ENCODE data around the gene CDH4. TPM values are rescaled to one million over a fixed set of nuclear protein-coding genes. Genes with fewer than 3 reads are reported as not detected.
A peak's percentile ranks its signal among the peaks of the same experiment; 100 is the strongest.

CDH4 gene
- total and polyA plus RNA-seq, 2 donors (not counting 3 experiments of a cell fraction or from before 2014, with no cell fraction given): 0.17 to 0.51 TPM

DNA sequence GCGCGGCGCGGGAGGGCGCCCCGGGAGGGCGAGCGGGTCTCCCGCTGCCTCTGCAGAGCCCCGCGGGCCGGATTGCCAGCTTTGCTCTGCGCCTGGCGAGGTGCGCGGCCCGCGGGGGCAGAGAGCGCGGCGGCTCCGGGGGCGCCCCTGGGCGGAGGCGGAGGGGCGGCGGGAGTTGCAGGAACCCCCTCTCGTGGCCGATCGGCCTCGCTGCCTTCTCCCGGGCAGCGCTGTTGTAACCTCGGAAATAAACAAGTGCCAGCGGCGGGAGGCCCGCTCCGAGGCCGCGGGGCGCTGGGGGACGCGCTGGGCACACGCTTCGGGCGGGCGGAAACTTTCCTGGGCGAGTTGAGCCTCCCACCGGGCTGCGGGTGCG is 1.2 kb downstream of the CDH4 start:
- Histone ChIP-seq H3K27ac (ENCODE audit: insufficient read depth, low read depth, low read length) (no peak overlapping the region), H3K4me3 (replicated peaks in 1 of 3; ENCODE audit: insufficient read depth in 1 of 3, low read depth in 1 of 3, low read length in 3 of 3) (no peak overlapping the region)

More for the DNA sequence above, 1.2 kb downstream of the CDH4 start:
- BruUV-seq (replicated peaks): no TSS peak
- intact Hi-C loops (cut with micrococcal nuclease) (no loop called here), dilution Hi-C loops (cut with MboI; ENCODE audit: extremely low pct_ligation_motif_present, low sequenced_read_pairs) (no loop called here)
- Histone ChIP-seq H4K20me1 (replicated peaks; ENCODE audit: control insufficient read depth, extremely low read depth, insufficient read depth, low read length) (no peaks in the 10 kb centered on the region), H3K36me3 (ENCODE audit: control insufficient read depth in 2 of 2, extremely low read depth in 1 of 2, insufficient read depth in 2 of 2, low read length in 2 of 2) (no peaks in the 10 kb centered on the region), H3K79me2 (ENCODE audit: control insufficient read depth, insufficient read depth, low read length) (no peaks in the 10 kb centered on the region), H3K9me3 (replicated peaks; ENCODE audit: control insufficient read depth, insufficient read depth, low read length) (no peaks in the 10 kb centered on the region), H3K9me1 (replicated peaks; ENCODE audit: control insufficient read depth, extremely low read depth, insufficient read depth, low read length) (no peaks in the 10 kb centered on the region), H3K27me3 (ENCODE audit: control insufficient read depth in 2 of 2, insufficient read depth in 2 of 2, low read length in 2 of 2) (peaks cover 22 to 35% of the 10 kb centered on the region in 2 experiments), H3K4me2 (ENCODE audit: insufficient read depth, low read length) (no peak overlapping the region), H2AFZ (ENCODE audit: low read depth, low read length) (no peak overlapping the region), H3K9ac (replicated peaks; ENCODE audit: extremely low read depth, insufficient read depth, low read length) (no peak overlapping the region), H3K4me1 (ENCODE audit: control insufficient read depth, extremely low read depth, insufficient read depth, low read length) (no peaks in the 10 kb centered on the region)
- DNase-seq (ENCODE audit: low read depth, low spot score) (no peak), FAIRE-seq (no peak)
- POLR2A ChIA-PET: no interaction called here
- CTCF ChIA-PET: interaction anchor here (1.6 kb wide), 1 partner anchor 67 kb away, joined by 5 read pairs; no protein-coding TSS in a partner anchor
- no peak for TF ChIP-seq POLR2AphosphoS5 (IDR thresholded peaks at IDR 0.05; ENCODE audit: insufficient read depth, low read depth, low read length)
- peak; percentile 32 for TF ChIP-seq EZH2 (IDR thresholded peaks at IDR 0.05; ENCODE audit: borderline replicate concordance, low read depth, low read length, severe bottlenecking)
- no peak for TF ChIP-seq MYC (IDR thresholded peaks at IDR 0.05; ENCODE audit: low read depth, low read length)
- TF ChIP-seq, protein P1, sequence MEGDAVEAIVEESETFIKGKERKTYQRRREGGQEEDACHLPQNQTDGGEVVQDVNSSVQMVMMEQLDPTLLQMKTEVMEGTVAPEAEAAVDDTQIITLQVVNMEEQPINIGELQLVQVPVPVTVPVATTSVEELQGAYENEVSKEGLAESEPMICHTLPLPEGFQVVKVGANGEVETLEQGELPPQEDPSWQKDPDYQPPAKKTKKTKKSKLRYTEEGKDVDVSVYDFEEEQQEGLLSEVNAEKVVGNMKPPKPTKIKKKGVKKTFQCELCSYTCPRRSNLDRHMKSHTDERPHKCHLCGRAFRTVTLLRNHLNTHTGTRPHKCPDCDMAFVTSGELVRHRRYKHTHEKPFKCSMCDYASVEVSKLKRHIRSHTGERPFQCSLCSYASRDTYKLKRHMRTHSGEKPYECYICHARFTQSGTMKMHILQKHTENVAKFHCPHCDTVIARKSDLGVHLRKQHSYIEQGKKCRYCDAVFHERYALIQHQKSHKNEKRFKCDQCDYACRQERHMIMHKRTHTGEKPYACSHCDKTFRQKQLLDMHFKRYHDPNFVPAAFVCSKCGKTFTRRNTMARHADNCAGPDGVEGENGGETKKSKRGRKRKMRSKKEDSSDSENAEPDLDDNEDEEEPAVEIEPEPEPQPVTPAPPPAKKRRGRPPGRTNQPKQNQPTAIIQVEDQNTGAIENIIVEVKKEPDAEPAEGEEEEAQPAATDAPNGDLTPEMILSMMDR (IDR thresholded peaks at IDR 0.05; ENCODE audit: extremely low read depth in 1 of 2, insufficient read depth in 1 of 2, low read depth in 1 of 2, low read length in 2 of 2): peak in 1 of 2 donors; percentile 1
- TF ChIP-seq GATA2 (IDR thresholded peaks at IDR 0.05; ENCODE audit: insufficient read depth, insufficient read length, low read depth, low read length): no peak
- no peak for TF ChIP-seq JUN (IDR thresholded peaks at IDR 0.05; ENCODE audit: borderline replicate concordance, insufficient read depth, insufficient read length, low read depth)
- TF ChIP-seq POLR2A (IDR thresholded peaks at IDR 0.05; ENCODE audit: low read depth, low read length): no peak
- TF ChIP-seq MAX (IDR thresholded peaks at IDR 0.05; ENCODE audit: insufficient read depth, insufficient read length): no peak
- TF ChIP-seq FOS (IDR thresholded peaks at IDR 0.05; ENCODE audit: borderline replicate concordance, insufficient read depth, low read length): no peak

All from endothelial cell of umbilical vein (primary cell).